H1 (cell line): ENCODE results near the gene NLRC5. TPM values are rescaled to one million over a fixed set of nuclear protein-coding genes. Genes with fewer than 3 reads are reported as not detected.

Source experiments
- ASH2L ChIP-seq: fragments of 200-600, 300-600 bp; sonication (generic); IDR thresholded peaks from one replicate; pipeline ENCODE4 v1.7.1; 2017; ENCODE audit warnings: low read length
- ATF3 ChIP-seq: IDR thresholded peaks from 2 replicates; pipeline ENCODE4 v1.6.1; 2011; ENCODE audit warnings: low read depth, mild to moderate bottlenecking, low read length; ENCODE audit not compliant: insufficient read depth
- CHD7 ChIP-seq: fragments of 300-600 bp; sonication (generic); IDR thresholded peaks from 2 replicates; pipeline ENCODE4 v1.7.1; 2012; ENCODE audit warnings: low read length, moderate library complexity, mild to moderate bottlenecking, inconsistent platforms; ENCODE audit not compliant: insufficient replicate concordance
- FOSL1 ChIP-seq: IDR thresholded peaks from 2 replicates; pipeline ENCODE4 v1.6.1; 2011; ENCODE audit warnings: mild to moderate bottlenecking, low read depth, low read length, moderate library complexity; ENCODE audit not compliant: insufficient read depth
- SAP30 ChIP-seq: fragments of 300-600 bp; sonication (generic); IDR thresholded peaks from 2 replicates; pipeline ENCODE4 v1.7.1; 2012; ENCODE audit warnings: low read length, moderate library complexity, mild to moderate bottlenecking, inconsistent platforms; ENCODE audit not compliant: insufficient read depth, insufficient replicate concordance
- TAF1 ChIP-seq: IDR thresholded peaks from 2 replicates; pipeline ENCODE4 v1.6.1; 2011; ENCODE audit warnings: mild to moderate bottlenecking, low read depth, low read length
- polyA plus RNA-seq, 7 experiments: library from polyadenylated mRNA; depleted of rRNA in 3 of 7; stranded (reverse) in 5 of 7; unstranded in 2 of 7; fragments of >200 nt in 5 of 7; fragments of 200-250 nt in 2 of 7; gene quantifications; 1 replicate in 5 of 7; 2 replicates in 1 of 7; 4 replicates in 1 of 7; pipeline versions ENCODE4 v1.2.1 to v1.2.3, GENCODE V29; 2011 to 2013; ENCODE audit warnings: missing spikeins in 2 of 7, mixed read lengths in 2 of 7
- total RNA-seq: library from RNA; stranded (reverse); fragmentation: NEBNext Ultra II Directional; extraction: Animal tissue kit (Norgen Biotek cat#: 25700); gene quantifications from 2 replicates; pipeline ENCODE4 v1.2.1, GENCODE V29; 2021

NLRC5 gene
- total and polyA plus RNA-seq, 2 of the 8 experiments (the other 6 are each of a cell fraction or from before 2014, with no cell fraction given): 2.2 to 3.2 TPM

DNA sequence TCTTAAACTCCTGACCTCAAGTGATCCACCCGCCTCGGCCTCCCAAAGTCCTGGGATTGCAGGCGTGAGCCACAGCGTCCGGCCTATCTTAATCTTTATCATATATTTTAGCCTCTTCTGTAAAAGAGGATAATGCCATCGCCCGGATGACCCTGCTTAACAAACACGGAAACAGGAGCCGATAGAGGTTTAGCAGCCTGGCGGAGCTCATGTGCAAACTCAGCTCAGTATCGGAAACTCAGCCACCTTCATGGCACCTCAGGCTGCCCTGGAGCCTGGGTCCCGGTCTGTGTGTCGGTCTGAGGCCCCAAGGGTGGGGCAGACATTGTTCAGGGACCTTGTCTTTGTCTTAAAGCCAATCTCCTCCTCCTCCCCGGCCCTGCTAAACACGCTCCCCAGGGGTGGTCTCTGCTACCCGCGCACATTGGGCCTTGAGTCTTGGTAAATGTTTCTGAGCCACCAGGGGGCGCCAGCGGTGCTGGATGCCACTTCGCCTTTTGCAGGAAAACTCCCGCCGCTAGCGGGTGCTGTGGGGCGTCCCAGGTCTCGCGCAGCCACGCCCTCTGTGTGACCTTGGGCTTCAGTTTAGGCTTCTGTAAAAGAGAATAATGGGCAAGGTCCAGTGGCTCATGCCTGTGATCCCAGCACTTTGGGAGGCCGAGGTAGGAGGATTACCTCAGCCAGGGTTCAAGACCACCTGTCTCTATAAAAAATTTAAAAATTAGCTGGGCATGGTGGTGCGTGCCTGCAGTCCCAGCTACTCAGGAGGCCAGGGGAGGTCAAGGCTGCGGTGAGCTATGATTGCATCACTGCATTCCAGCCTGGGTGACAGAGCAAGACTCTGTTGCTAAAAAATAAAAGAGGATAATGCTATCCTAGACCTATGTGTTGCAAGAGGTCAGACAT, 24.9 kb upstream of the NLRC5 start (continued):
- no peak for TF ChIP-seq FOSL1
- no peak for TF ChIP-seq SAP30
- TF ChIP-seq ATF3: peak; percentile 54; the same call in 1 of the 2 replicates
- TF ChIP-seq CHD7: no peak
- TF ChIP-seq TAF1: peak; percentile 38; the same call in 1 of the 2 replicates
- TF ChIP-seq ASH2L: peak; percentile 25
